ENCODE measurements around the gene IL17RE.

Gene IL17RE

DNA sequence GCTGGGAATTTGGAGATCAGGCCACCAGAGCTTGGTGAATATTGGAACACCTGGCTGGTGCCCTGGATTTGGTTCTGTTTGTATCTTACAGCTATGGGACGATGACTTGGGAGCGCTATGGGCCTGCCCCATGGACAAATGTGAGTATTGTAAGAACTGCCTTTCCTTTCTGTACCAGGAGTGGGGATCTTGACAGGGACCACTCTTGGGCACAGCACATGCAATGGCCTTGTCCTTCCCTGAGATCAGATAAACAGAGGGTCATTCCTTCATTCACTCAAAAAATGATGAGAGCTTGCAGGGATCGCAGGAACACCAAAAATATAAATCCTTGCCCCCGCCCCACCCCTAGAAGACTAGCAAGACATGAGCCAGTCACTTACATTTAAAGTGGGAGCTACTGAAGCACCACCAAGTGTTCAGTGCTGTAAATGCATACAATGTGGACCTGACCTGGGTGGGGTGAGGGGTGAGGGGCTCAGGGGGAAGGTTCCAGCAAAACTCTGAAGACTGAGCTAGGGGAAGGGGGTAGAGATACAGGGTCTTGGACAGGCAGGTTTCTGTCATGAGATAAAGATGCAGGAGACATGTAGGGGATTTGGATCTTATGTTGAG is 28.3 kb downstream of the IL17RE start:
- TF ChIP-seq, protein P1, sequence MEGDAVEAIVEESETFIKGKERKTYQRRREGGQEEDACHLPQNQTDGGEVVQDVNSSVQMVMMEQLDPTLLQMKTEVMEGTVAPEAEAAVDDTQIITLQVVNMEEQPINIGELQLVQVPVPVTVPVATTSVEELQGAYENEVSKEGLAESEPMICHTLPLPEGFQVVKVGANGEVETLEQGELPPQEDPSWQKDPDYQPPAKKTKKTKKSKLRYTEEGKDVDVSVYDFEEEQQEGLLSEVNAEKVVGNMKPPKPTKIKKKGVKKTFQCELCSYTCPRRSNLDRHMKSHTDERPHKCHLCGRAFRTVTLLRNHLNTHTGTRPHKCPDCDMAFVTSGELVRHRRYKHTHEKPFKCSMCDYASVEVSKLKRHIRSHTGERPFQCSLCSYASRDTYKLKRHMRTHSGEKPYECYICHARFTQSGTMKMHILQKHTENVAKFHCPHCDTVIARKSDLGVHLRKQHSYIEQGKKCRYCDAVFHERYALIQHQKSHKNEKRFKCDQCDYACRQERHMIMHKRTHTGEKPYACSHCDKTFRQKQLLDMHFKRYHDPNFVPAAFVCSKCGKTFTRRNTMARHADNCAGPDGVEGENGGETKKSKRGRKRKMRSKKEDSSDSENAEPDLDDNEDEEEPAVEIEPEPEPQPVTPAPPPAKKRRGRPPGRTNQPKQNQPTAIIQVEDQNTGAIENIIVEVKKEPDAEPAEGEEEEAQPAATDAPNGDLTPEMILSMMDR (IDR thresholded peaks at IDR 0.05; ENCODE audit: low read depth, low read length, missing control alignments) = no peak
- no peak overlapping the region for H3K4me3 ChIP-seq (replicated peaks; ENCODE audit: low read depth, low read length)
- no peak for DNase-seq (ENCODE audit: extremely low read depth, low read depth)

DNA sequence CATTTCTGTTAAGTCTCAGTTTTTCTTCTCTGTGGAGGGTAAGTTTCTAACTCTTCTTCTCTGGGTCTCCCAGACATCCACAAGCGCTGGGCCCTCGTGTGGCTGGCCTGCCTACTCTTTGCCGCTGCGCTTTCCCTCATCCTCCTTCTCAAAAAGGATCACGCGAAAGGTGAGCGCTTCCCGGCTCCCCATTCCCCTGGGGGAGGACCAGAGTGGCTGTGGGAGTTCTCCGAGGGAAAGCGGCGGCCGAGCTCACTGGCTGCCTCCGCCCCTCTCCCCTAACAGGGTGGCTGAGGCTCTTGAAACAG is 29.8 kb downstream of the IL17RE start:
- DNase-seq (ENCODE audit: extremely low read depth, low read depth) = no peak
- H3K4me3 ChIP-seq (replicated peaks; ENCODE audit: low read depth, low read length) = peak overlapping the region; percentile 52
- TF ChIP-seq, protein P1 (IDR thresholded peaks at IDR 0.05; ENCODE audit: low read depth, low read length, missing control alignments) = no peak

DNA sequence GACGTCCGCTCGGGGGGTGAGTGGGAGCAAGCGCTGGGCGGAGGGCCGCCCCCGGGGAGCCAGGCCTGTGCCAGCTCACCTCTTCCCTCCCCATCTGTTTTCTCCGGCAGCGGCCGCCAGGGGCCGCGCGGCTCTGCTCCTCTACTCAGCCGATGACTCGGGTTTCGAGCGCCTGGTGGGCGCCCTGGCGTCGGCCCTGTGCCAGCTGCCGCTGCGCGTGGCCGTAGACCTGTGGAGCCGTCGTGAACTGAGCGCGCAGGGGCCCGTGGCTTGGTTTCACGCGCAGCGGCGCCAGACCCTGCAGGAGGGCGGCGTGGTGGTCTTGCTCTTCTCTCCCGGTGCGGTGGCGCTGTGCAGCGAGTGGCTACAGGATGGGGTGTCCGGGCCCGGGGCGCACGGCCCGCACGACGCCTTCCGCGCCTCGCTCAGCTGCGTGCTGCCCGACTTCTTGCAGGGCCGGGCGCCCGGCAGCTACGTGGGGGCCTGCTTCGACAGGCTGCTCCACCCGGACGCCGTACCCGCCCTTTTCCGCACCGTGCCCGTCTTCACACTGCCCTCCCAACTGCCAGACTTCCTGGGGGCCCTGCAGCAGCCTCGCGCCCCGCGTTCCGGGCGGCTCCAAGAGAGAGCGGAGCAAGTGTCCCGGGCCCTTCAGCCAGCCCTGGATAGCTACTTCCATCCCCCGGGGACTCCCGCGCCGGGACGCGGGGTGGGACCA is 30.4 kb downstream of the IL17RE start:
- TF ChIP-seq, protein P1 (IDR thresholded peaks at IDR 0.05; ENCODE audit: low read depth, low read length, missing control alignments) = peak; percentile 80
- H3K4me3 ChIP-seq (replicated peaks; ENCODE audit: low read depth, low read length) = peak overlapping the region; percentile 52
- no peak for DNase-seq (ENCODE audit: extremely low read depth, low read depth)

DNA sequence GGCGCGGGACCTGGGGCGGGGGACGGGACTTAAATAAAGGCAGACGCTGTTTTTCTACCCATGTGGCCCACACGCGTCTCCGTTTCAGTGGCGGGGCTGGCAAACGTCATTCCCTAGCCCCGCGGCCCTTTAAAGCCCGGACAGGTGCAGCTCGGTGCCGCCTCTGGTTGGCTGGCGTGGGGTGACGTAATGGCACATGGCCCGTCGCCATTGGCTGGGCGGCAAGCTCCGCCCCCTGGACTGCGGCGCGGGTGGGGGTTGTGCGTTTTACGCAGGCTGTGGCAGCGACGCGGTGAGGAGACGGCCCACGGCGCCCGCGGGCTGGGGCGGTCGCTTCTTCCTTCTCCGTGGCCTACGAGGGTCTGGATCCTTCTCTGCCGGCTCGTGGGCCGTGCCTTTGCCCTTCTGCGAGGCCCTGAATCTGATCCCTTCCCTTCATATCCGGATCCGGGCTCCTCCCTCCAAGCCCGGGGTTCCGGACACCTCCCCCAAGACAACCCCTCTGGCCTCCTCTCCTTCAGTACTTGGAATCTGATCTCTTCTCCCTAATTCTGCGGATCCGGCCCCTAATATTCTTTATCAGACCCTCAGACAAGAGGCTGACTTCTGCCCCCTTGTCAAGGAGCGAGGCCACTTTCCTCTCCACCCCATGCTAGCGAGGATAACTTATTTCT is 31.1 kb downstream of the IL17RE start, which contains the start of gene CRELD1:
Gene CRELD1, plus strand, starts transcription at position 274 of the 674 bp plus-strand sequence. CDS start 605 bp downstream, outside the sequence.
- TF ChIP-seq, protein P1 (IDR thresholded peaks at IDR 0.05; ENCODE audit: low read depth, low read length, missing control alignments) = no peak
- DNase-seq (ENCODE audit: extremely low read depth, low read depth) = peak; percentile 75
- peak within 1 kb of the TSS; percentile 52 for H3K4me3 ChIP-seq (replicated peaks; ENCODE audit: low read depth, low read length)

DNA sequence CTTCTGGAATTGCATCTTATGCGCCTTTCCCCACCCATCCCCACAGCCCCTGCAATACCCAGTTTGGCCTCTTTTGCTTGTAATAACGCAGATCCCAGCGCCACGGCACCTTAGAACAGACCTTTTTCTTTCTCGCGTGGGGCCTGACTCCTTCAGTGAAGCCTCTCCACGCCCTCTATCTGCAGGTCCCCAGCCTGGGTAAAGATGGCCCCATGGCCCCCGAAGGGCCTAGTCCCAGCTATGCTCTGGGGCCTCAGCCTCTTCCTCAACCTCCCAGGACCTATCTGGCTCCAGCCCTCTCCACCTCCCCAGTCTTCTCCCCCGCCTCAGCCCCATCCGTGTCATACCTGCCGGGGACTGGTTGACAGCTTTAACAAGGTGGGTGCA is 31.6 kb downstream of the IL17RE start:
- peak overlapping the region; percentile 52 for H3K4me3 ChIP-seq (replicated peaks; ENCODE audit: low read depth, low read length)
- no peak for DNase-seq (ENCODE audit: extremely low read depth, low read depth)
- TF ChIP-seq, protein P1 (IDR thresholded peaks at IDR 0.05; ENCODE audit: low read depth, low read length, missing control alignments) = no peak

DNA sequence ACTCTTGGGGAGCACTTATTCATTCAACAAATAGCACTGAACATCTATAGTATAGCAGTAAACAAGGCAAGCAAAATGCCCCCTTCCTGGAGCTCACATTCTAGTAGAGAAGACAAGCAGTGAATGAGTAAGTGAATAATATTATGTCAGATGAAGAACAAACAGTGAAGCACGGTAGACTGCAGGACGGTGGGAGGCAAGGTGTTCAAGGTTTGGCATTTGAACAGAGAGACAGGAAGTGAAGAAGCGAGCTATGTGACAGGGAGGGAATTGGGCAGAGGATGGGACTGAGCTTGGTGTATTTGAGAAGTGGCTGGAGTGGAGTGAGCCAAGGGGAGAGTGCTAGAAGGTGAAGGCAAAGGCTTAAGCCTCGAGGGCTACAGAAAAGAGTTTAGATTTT is 32.3 kb downstream of the IL17RE start:
- no peak for DNase-seq (ENCODE audit: extremely low read depth, low read depth)
- TF ChIP-seq, protein P1 (IDR thresholded peaks at IDR 0.05; ENCODE audit: low read depth, low read length, missing control alignments) = no peak
- no peak overlapping the region for H3K4me3 ChIP-seq (replicated peaks; ENCODE audit: low read depth, low read length)
